Lower leg skin (tissue), 4 donors: ENCODE measurements around the gene IFFO2. TPM values are rescaled to one million over a fixed set of nuclear protein-coding genes. Genes with fewer than 3 reads are reported as not detected.

Experiments
- DNase-seq, 2 donors: peaks; one replicate each; pipeline ENCODE4 v3.0.0-alpha.2; 2019; ENCODE audit warnings: low spot score in 2 of 2
- H3K4me3 ChIP-seq: fragments of 200-600 bp; sonication (generic); 2 replicates; pipeline ENCODE4 v1.5.1; 2017; ENCODE audit warnings: mild to moderate bottlenecking, low read depth; ENCODE audit not compliant: poor library complexity, severe bottlenecking
- CTCF ChIP-seq, 3 donors: fragments of 450-650 bp; IDR thresholded peaks; one replicate each; pipeline ENCODE4 v1.5.1; 2016; ENCODE audit warnings: antibody characterized with exemption in 3 of 3, mild to moderate bottlenecking in 3 of 3, moderate library complexity in 2 of 3
- POLR2A ChIP-seq, 2 donors: fragments of 450-650 bp; IDR thresholded peaks; one replicate each; pipeline ENCODE4 v1.6.1; 2016 to 2017; ENCODE audit warnings: antibody characterized with exemption in 2 of 2, mild to moderate bottlenecking in 1 of 2, moderate library complexity in 1 of 2
- WGBS, 2 donors: methylation state at CpG; one replicate each; pipeline ENCODE4 v1.1.5; 2018; 5-methylcytosine and 5-hydroxymethylcytosine counted together
- intact Hi-C: fragments of 100-400 bp; cut with DNase I; formaldehyde crosslinking; loops from one replicate; pipeline ENCODE4 v1.15.0; 2023; ENCODE audit warnings: low total_unique reads
- microRNA counts, 2 donors: library from miRNA; unstranded; fragments of <30 nt; microRNA quantifications; one replicate each; lab custom pipeline; 2016
- microRNA-seq, 2 donors: library from miRNA; unstranded; fragments of <30 nt; microRNA quantifications; one replicate each; pipeline ENCODE4, GENCODE V29; 2016; ENCODE audit warnings: borderline replicate concordance in 2 of 2, borderline number of aligned reads in 1 of 2
- total RNA-seq, 4 donors: library from RNA; depleted of rRNA; stranded (reverse); fragments of >200 nt; gene quantifications; one replicate each; pipeline ENCODE4 v1.1.0, GENCODE V29; 2016

The IFFO2 gene
- total RNA-seq, 4 donors from 2014 or later, result 317 to 562 (median 451) TPM

- 91 to 92% methylated on average over 7 of the region's 7 CpGs for WGBS, 2 donors
- TF ChIP-seq CTCF (IDR thresholded peaks at IDR 0.05) (no peak), POLR2A (IDR thresholded peaks at IDR 0.05) (no peak)
- intact Hi-C loops, result no loop called here
- H3K4me3 ChIP-seq, result no peak overlapping the region
- no peak for DNase-seq
Measured at GRCh38 chr1:18858070-18858688, 98.3 kb downstream of the IFFO2 start.

GRCh38 chr1:18856435-18856834 is 100.0 kb downstream of the IFFO2 start:
- H3K4me3 ChIP-seq, result no peak overlapping the region
- 97 to 100% methylated on average over 1 of the region's 1 CpG for WGBS, 2 donors
- no peak for DNase-seq
- no peak for TF ChIP-seq POLR2A (IDR thresholded peaks at IDR 0.05)
- intact Hi-C loops, result no loop called here

- H3K4me3 ChIP-seq, result no peak overlapping the region
- WGBS, 2 donors, result 71 to 76% methylated on average over 6 of the region's 6 CpGs
- TF ChIP-seq CTCF (IDR thresholded peaks at IDR 0.05) (no peak), POLR2A (IDR thresholded peaks at IDR 0.05) (no peak)
Measured at GRCh38 chr1:18855573-18855972, 100.9 kb downstream of the IFFO2 start.

GRCh38 chr1:18854331-18855025 is 102.0 kb downstream of the IFFO2 start:
- H3K4me3 ChIP-seq, result no peak overlapping the region
- TF ChIP-seq POLR2A (IDR thresholded peaks at IDR 0.05) (no peak), CTCF (IDR thresholded peaks at IDR 0.05) (no peak)
- intact Hi-C loops, result no loop called here
- WGBS, 2 donors, result 86 to 88% methylated on average over 36 to 48 of the region's 49 CpGs
- no peak for DNase-seq

More at GRCh38 chr1:18855573-18855972, 100.9 kb downstream of the IFFO2 start:
- no peak for DNase-seq
- intact Hi-C loops, result no loop called here

MicroRNAs encoded within 50 kb of the gene (microRNA counts, 767-probe panel; counts per million panel counts)
- 0 to 358 counts per million in 2 donors for microRNA hsa-miR-1290 (lab: Ali Mortazavi, UCI)

Small RNA genes within 50 kb of the gene (microRNA-seq; reads per million reads assigned to microRNA genes)
- gene MIR1290 (0 reads per million in 2 donors), gene MIR4695 (0 to 0.57 reads per million in 2 donors)

Other genes starting within 250 kb of the IFFO2 start
- gene TAS1R2, start 97.0 kb downstream of the IFFO2 start, total RNA-seq, result under 1 TPM in 1 of 4 donors, not detected in 3; 0.38 TPM
- 10 to 100 TPM; 16.5 to 25.8 (median 22.1) TPM for gene ALDH4A1, start 54.1 kb downstream of the IFFO2 start, total RNA-seq